GM12878 (cell line): ENCODE results near the gene GPRC5B. TPM values are rescaled to one million over a fixed set of nuclear protein-coding genes. Genes with fewer than 3 reads are reported as not detected.

ENCODE experiments used
- polyA plus RNA-seq, 11 experiments: library from polyadenylated mRNA; depleted of rRNA in 4 of 11; unstranded in 6 of 11; stranded (reverse) in 5 of 11; fragments of >200 nt; fragmentation: Nextera tagmentation in 4 of 11; fragmentation: Illumina TruSeq in 1 of 11; extraction: Ambion mirVana in 4 of 11; extraction: Trizol in 1 of 11; gene quantifications; 1 replicate in 1 of 11; 2 replicates in 10 of 11; pipeline versions ENCODE4 v1.2.1 to v1.2.3, GENCODE V29; 2011 to 2016; ENCODE audit warnings: inconsistent platforms in 2 of 11, missing spikeins in 2 of 11, low read depth in 1 of 11
- small RNA-seq: library from RNA; depleted of rRNA; stranded (forward); fragments of <200 nt; gene quantifications from one replicate; pipeline ENCODE3, GENCODE V24; 2014
- total RNA-seq, 4 experiments: library from RNA; depleted of rRNA in 3 of 4; stranded (reverse); fragments of >200 nt in 3 of 4; fragmentation: Illumina TruSeq in 1 of 4; extraction: Trizol in 1 of 4; gene quantifications; 2 replicates each; pipeline versions ENCODE4 v1.2.1 to v1.2.3, GENCODE V29; 2013 to 2021

The GPRC5B gene
- total and polyA plus RNA-seq, 10 of the 15 experiments (the other 5 are each of a cell fraction or from before 2014, with no cell fraction given) = 0.01 to 0.42 (median 0.15) TPM; not detected in 2

Small RNA genes lying within 50 kb of the gene (small RNA-seq; reads per million reads assigned to genes)
- not detected for gene LARP7P2

Other genes starting within 250 kb of the GPRC5B start
- 13.8 and 16.8 TPM in 2 replicates for gene KNOP1, start 166.6 kb downstream of the GPRC5B start, total RNA-seq (2014; rRNA removed)
- gene KNOP1, start 166.6 kb downstream of the GPRC5B start, total RNA-seq (2014; rRNA removed; fragmentation: Illumina TruSeq; extraction: Trizol) = 32.1 and 36.0 TPM in 2 replicates
- gene KNOP1, start 166.6 kb downstream of the GPRC5B start, total RNA-seq (2021) = 27.0 and 29.7 TPM in 2 replicates
- gene KNOP1, start 166.6 kb downstream of the GPRC5B start, polyA plus RNA-seq (2011; rRNA removed) = 19.8 and 28.3 TPM in 2 replicates
- 47.2 and 50.3 TPM in 2 replicates for gene KNOP1, start 166.6 kb downstream of the GPRC5B start, polyA plus RNA-seq (2014; fragmentation: Illumina TruSeq; extraction: Trizol)
- gene KNOP1, start 166.6 kb downstream of the GPRC5B start, polyA plus RNA-seq (2014; fragmentation: Nextera tagmentation; extraction: Ambion mirVana) = 10 to 100 TPM; 35.1 to 46.4 TPM
- 28.1 and 28.5 TPM in 2 replicates for gene KNOP1, start 166.6 kb downstream of the GPRC5B start, polyA plus RNA-seq (2014; rRNA removed)
- 10 to 100 TPM; 30.6 to 33.5 TPM for gene KNOP1, start 166.6 kb downstream of the GPRC5B start, polyA plus RNA-seq (2016; fragmentation: Nextera tagmentation; extraction: Ambion mirVana)
- gene IQCK, start 166.6 kb downstream of the GPRC5B start, total RNA-seq (2014; rRNA removed) = 2.0 and 2.5 TPM in 2 replicates
- 0.83 and 2.2 TPM in 2 replicates for gene IQCK, start 166.6 kb downstream of the GPRC5B start, total RNA-seq (2014; rRNA removed; fragmentation: Illumina TruSeq; extraction: Trizol)
- 2.0 and 3.1 TPM in 2 replicates for gene IQCK, start 166.6 kb downstream of the GPRC5B start, total RNA-seq (2021)
- 1.8 and 2.2 TPM in 2 replicates for gene IQCK, start 166.6 kb downstream of the GPRC5B start, polyA plus RNA-seq (2011; rRNA removed)
- 2.2 and 2.3 TPM in 2 replicates for gene IQCK, start 166.6 kb downstream of the GPRC5B start, polyA plus RNA-seq (2014; fragmentation: Illumina TruSeq; extraction: Trizol)
- 1 to 10 TPM; 1.5 to 4.2 TPM for gene IQCK, start 166.6 kb downstream of the GPRC5B start, polyA plus RNA-seq (2014; fragmentation: Nextera tagmentation; extraction: Ambion mirVana)
- 1.0 and 1.5 TPM in 2 replicates for gene IQCK, start 166.6 kb downstream of the GPRC5B start, polyA plus RNA-seq (2014; rRNA removed)
- gene IQCK, start 166.6 kb downstream of the GPRC5B start, polyA plus RNA-seq (2016; fragmentation: Nextera tagmentation; extraction: Ambion mirVana) = 1 to 10 TPM; 3.0 to 3.2 TPM
- not detected in 2 replicates for gene GPR139, start 189.0 kb upstream of the GPRC5B start, total RNA-seq (2014; rRNA removed)
- gene GPR139, start 189.0 kb upstream of the GPRC5B start, total RNA-seq (2014; rRNA removed; fragmentation: Illumina TruSeq; extraction: Trizol) = not detected in 2 replicates
- not detected in 2 replicates for gene GPR139, start 189.0 kb upstream of the GPRC5B start, total RNA-seq (2021)
- gene GPR139, start 189.0 kb upstream of the GPRC5B start, polyA plus RNA-seq (2011; rRNA removed) = not detected in 2 replicates
- not detected in 2 replicates for gene GPR139, start 189.0 kb upstream of the GPRC5B start, polyA plus RNA-seq (2014; fragmentation: Illumina TruSeq; extraction: Trizol)
- not detected for gene GPR139, start 189.0 kb upstream of the GPRC5B start, polyA plus RNA-seq (2014; fragmentation: Nextera tagmentation; extraction: Ambion mirVana)
- gene GPR139, start 189.0 kb upstream of the GPRC5B start, polyA plus RNA-seq (2014; rRNA removed) = not detected in 2 replicates
- not detected for gene GPR139, start 189.0 kb upstream of the GPRC5B start, polyA plus RNA-seq (2016; fragmentation: Nextera tagmentation; extraction: Ambion mirVana)